Sigmoid colon (tissue), 7 donors: Measurements from ENCODE around the gene PCGF6. TPM values are rescaled to one million over a fixed set of nuclear protein-coding genes. Genes with fewer than 3 reads are reported as not detected.
A peak's percentile ranks its signal among the peaks of the same experiment; 100 is the strongest.

ENCODE experiments used
- DNase-seq: peaks from one replicate; pipeline ENCODE4 v3.0.0-alpha.2; 2019
- H3K27ac ChIP-seq, 4 donors: fragments of 200-600 bp; sonication (generic); one replicate each; pipeline ENCODE4 v1.5.1; 2016 to 2019; ENCODE audit warnings: mild to moderate bottlenecking in 1 of 4
- H3K27me3 ChIP-seq, 3 donors: fragments of 200-600 bp; sonication (generic); one replicate each; pipeline ENCODE4 v1.5.1; 2019; ENCODE audit warnings: mild to moderate bottlenecking in 1 of 3
- H3K36me3 ChIP-seq, 4 donors: fragments of 200-600 bp; sonication (generic); one replicate each; pipeline ENCODE4 v1.5.1; 2016 to 2019
- H3K4me1 ChIP-seq, 4 donors: fragments of 200-600 bp; sonication (generic); one replicate each; pipeline ENCODE4 v1.5.1; 2017 to 2019
- H3K4me3 ChIP-seq, 4 donors: fragments of 200-600 bp; sonication (generic); one replicate each; pipeline ENCODE4 v1.5.1; 2017 to 2019; ENCODE audit warnings: mild to moderate bottlenecking in 2 of 4, moderate library complexity in 1 of 4
- H3K9me3 ChIP-seq, 4 donors: fragments of 200-600 bp in 3 of 4; sonication (generic) in 3 of 4; one replicate each; pipeline versions ENCODE4 v1.5.1 to v1.6.1; 2013 to 2019
- CTCF ChIP-seq, 4 experiments: fragments of 450-650 bp in 3 of 4; fragments of 200-600 bp in 1 of 4; IDR thresholded peaks; one replicate each; pipeline ENCODE4 v1.5.1; 2016 to 2019; ENCODE audit warnings: antibody characterized with exemption in 4 of 4, mild to moderate bottlenecking in 3 of 4, moderate library complexity in 2 of 4
- EP300 ChIP-seq, 4 donors: sonication (generic); formaldehyde crosslinking; IDR thresholded peaks; one replicate each; pipeline ENCODE4 v1.6.1; 2017; ENCODE audit warnings: antibody characterized with exemption in 4 of 4
- POLR2A ChIP-seq, 2 donors: fragments of 450-650 bp; IDR thresholded peaks; one replicate each; pipeline ENCODE4 v1.6.1; 2016; ENCODE audit warnings: antibody characterized with exemption in 2 of 2, mild to moderate bottlenecking in 2 of 2, moderate library complexity in 2 of 2
- POLR2AphosphoS5 ChIP-seq, 4 donors: sonication (generic); formaldehyde crosslinking; IDR thresholded peaks; one replicate each; pipeline ENCODE4 v1.6.1; 2017; ENCODE audit warnings: antibody characterized with exemption in 4 of 4
- WGBS, 2 donors: extraction: QIAGEN DNeasy Blood & Tissue Kit; methylation state at CpG; one replicate each; pipeline ENCODE4 v1.1.7; 2013; 5-methylcytosine and 5-hydroxymethylcytosine counted together
- intact Hi-C: fragments of 100-400 bp; cut with DNase I; formaldehyde crosslinking; loops from one replicate; pipeline ENCODE4 v1.15.1; 2023
- polyA plus RNA-seq, 3 donors: library from polyadenylated mRNA; stranded (reverse); fragments of 200-250 nt; gene quantifications; one replicate each; pipeline ENCODE4 v1.2.3, GENCODE V29; 2013
- total RNA-seq, 4 donors: library from RNA; depleted of rRNA; stranded (reverse); fragments of >200 nt; gene quantifications; one replicate each; pipeline ENCODE4 v1.1.0, GENCODE V29; 2016
- donor health status: healthy with polysubstance abuse.
- donor health status: Bipolar disorder and iron deficiency.
- donor health status: healthy.

Gene PCGF6
- total RNA-seq (10 to 100 TPM; 16.3 to 26.0 (median 19.0) TPM), polyA plus RNA-seq (1 to 10 TPM; 4.9 to 6.0 (median 5.8) TPM)

GRCh38 chr10:103350517-103351260 lies at the start of gene PCGF6:
TSS of gene PCGF6 (minus strand) at chr10:103351140. CDS start at chr10:103351066, 74 bp downstream.
- no peaks in the 10 kb centered on the region for H3K27me3 ChIP-seq
- H3K9me3 ChIP-seq, result no peaks in the 10 kb centered on the region
- peaks cover 0 to 20% (median 8%) of the 10 kb centered on the region in 4 donors for H3K4me1 ChIP-seq
- peak; percentile 83 for DNase-seq
- 0% methylated on average over 82 of the region's 82 CpGs for WGBS, 2 donors
- peak within 1 kb of the TSS; percentile 76 to 91 (median 86) for H3K27ac ChIP-seq
- peaks cover 0 to 31% (median 2%) of the 10 kb centered on the region in 4 donors for H3K36me3 ChIP-seq
- TF ChIP-seq CTCF (IDR thresholded peaks at IDR 0.05) (no peak), POLR2A (IDR thresholded peaks at IDR 0.05) (no peak), EP300 (IDR thresholded peaks at IDR 0.05) (no peak), POLR2AphosphoS5 (IDR thresholded peaks at IDR 0.05) (peak in 2 of 4 donors; percentile 49 to 51)
- intact Hi-C loops, result no loop called here
- peak within 1 kb of the TSS; percentile 54 to 83 (median 74) for H3K4me3 ChIP-seq

GRCh38 chr10:103397191-103397825 lies 46.4 kb upstream of the PCGF6 start:
- Histone ChIP-seq H3K4me1 (peaks cover 0 to 52% (median 37%) of the 10 kb centered on the region in 4 donors), H3K4me3 (peak overlapping the region; percentile 72 to 96 (median 80)), H3K27me3 (no peaks in the 10 kb centered on the region), H3K27ac (peak overlapping the region in 3 of 4 donors; percentile 89 to 90 (median 90)), H3K36me3 (peaks cover 8 to 49% (median 14%) of the 10 kb centered on the region in 4 donors), H3K9me3 (no peaks in the 10 kb centered on the region)
- TF ChIP-seq EP300 (IDR thresholded peaks at IDR 0.05), result no peak
- TF ChIP-seq POLR2AphosphoS5 (IDR thresholded peaks at IDR 0.05), result no peak
- no peak for TF ChIP-seq POLR2A (IDR thresholded peaks at IDR 0.05)
- no peak for TF ChIP-seq CTCF (IDR thresholded peaks at IDR 0.05)
- intact Hi-C loops, result no loop called here
- WGBS, 2 donors, result 25 to 63% methylated on average over 19 of the region's 19 CpGs
- no peak for DNase-seq

GRCh38 chr10:103396789-103397087 lies 45.8 kb upstream of the PCGF6 start:
- Histone ChIP-seq H3K9me3 (no peaks in the 10 kb centered on the region), H3K4me3 (peak overlapping the region; percentile 72 to 96 (median 80)), H3K4me1 (peaks cover 0 to 52% (median 37%) of the 10 kb centered on the region in 4 donors), H3K27me3 (no peaks in the 10 kb centered on the region), H3K27ac (peak overlapping the region; percentile 89 to 92 (median 90)), H3K36me3 (peaks cover 12 to 49% (median 15%) of the 10 kb centered on the region in 4 donors)
- intact Hi-C loops, result no loop called here
- no peak for TF ChIP-seq POLR2A (IDR thresholded peaks at IDR 0.05)
- 0 to 1% methylated on average over 8 of the region's 8 CpGs for WGBS, 2 donors
- no peak for DNase-seq

GRCh38 chr10:103396067-103396788 lies 45.3 kb upstream of the PCGF6 start, which contains the start of the genes ATP5MK and PDCD11:
TSS of gene ATP5MK (minus strand) at chr10:103396475. CDS start at chr10:103392457, 4,018 bp downstream.
TSS of gene PDCD11 (plus strand) at chr10:103396626. CDS start at chr10:103398427, 1,801 bp downstream.
- no peaks in the 10 kb centered on the region for H3K9me3 ChIP-seq
- TF ChIP-seq POLR2AphosphoS5 (IDR thresholded peaks at IDR 0.05) (peak; percentile 71 to 88 (median 82)), POLR2A (IDR thresholded peaks at IDR 0.05) (peak; percentile 37 to 68), EP300 (IDR thresholded peaks at IDR 0.05) (no peak), CTCF (IDR thresholded peaks at IDR 0.05) (no peak)
- peak within 1 kb of the TSS; percentile 72 to 96 (median 80) for H3K4me3 ChIP-seq
- WGBS, 2 donors, result 0% methylated on average over 56 of the region's 56 CpGs
- peaks cover 0 to 52% (median 37%) of the 10 kb centered on the region in 4 donors for H3K4me1 ChIP-seq
- peak; percentile 98 for DNase-seq
- no peaks in the 10 kb centered on the region for H3K27me3 ChIP-seq
- intact Hi-C loops, result no loop called here
- H3K36me3 ChIP-seq, result peaks cover 13 to 49% (median 18%) of the 10 kb centered on the region in 4 donors
- peak within 1 kb of the TSS; percentile 89 to 92 (median 90) for H3K27ac ChIP-seq
